GM11168 (cell line): ENCODE results near the gene PLN.

Experiments
- in situ Hi-C: fragments of 300-500 bp; cut with MboI; formaldehyde crosslinking; loops from one replicate; pipeline ENCODE4 v1.12.0; 2022; ENCODE audit warnings: low sequenced_read_pairs; ENCODE audit not compliant: unreplicated experiment

Gene PLN

DNA sequence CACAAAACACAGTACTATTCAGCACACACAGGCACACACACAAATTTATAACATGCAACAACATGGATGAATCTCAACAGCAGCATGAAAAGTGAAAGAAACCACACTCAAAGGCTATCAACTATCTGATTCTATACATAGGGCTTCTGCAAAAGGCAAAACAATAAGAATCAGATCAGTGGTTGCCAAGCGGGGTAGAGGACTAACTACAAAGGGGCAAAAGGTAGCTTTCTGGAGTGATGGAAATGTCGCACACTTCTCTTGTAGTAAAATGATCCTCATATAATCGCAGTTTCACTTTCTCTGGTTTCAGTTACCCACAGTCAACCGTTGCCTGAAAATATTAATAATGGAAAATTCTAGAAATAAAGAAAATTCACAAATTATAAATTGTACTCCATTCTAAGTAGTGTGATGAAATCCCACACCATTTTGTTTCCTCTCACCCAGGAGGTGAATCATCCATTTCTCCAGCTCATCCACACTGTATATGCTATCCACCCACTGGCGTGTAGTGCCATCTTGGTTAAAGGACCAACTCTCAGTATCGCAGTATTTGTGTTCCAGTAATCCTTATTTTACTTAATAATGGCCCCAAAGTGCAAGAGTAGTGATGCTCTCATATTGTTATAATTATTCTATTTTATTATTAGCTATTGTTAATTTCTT lies 12.8 kb upstream of the PLN start:
- in situ Hi-C loops, result loop anchor here (25.0 kb wide), 2 partner anchors 248 to 698 kb away; no protein-coding TSS in a partner anchor

DNA sequence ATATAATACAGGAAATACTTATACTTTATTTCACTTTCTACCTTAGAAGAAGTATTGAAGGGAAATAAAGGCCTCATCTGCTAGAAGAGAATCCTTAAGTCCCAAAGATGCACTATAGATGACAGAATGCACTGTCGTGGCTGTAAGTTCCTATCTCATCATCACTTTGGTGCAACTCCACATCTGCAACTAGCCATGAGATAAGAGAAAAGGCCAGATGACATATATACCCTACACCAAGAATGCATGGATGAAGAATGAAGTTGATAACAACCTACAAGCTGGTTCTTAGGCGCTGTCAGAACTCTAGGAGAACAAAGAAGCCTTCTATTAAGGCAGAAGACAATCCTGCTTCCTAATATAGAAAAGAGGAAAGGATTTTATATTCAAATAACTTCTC lies 11.6 kb upstream of the PLN start:
- in situ Hi-C loops, result loop anchor here (25.0 kb wide), 2 partner anchors 249 to 699 kb away; no protein-coding TSS in a partner anchor

DNA sequence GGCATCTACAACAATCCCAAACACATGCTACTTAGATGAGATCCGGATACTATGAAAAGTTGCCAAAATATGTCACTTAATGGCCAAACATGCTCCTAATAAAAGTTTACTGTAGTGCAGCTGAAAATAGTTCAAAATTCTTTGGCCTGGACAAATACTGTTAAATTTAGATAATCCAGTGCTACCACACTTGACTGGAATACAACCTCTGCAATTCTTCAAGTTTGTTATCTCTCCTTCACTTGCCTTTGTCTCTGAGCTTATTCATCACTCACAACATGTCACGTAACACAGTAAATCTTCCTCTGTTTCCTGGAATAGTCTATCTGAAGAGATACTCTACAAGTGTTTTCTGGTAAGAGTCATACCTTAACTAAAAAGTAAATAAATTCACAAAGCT lies 10.5 kb upstream of the PLN start:
- in situ Hi-C loops, result loop anchor here (25.0 kb wide), 2 partner anchors 250 to 700 kb away; no protein-coding TSS in a partner anchor

DNA sequence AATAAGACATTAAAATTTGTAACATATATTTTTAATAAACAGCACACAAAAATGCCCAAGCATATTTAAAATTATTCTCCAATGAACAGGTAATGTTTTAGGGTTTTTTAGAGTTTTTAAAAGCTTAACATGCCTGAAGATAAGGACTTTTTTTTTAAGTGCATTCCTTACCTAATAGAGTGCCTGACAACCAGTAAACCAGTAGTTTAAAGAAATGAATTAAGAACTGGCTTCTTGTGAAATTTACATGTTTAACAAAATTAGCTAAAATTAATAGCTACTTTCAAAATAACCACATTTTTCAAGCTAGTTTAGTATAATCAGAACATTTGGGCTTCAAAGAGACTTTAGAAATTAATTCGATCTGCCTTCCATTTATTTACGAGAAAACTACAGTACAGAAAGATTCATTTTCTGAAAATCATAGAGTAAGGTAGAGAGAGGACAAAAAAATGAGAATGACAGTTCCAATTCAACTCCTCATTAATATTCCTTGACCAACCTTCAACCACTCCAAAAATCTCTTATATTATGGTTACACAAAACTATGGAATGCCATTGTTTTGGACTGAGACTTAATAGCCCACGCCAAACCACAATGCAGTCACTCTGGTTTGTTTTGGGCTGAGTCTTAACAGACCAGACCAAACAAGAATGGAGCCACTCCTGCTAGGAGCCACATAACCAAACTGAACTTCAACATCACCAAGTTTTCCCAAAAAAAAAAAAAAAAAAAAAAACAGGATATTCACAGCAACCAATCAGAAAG lies 5.7 kb upstream of the PLN start:
- in situ Hi-C loops, result loop anchor here (25.0 kb wide), 2 partner anchors 255 to 705 kb away; no protein-coding TSS in a partner anchor

DNA sequence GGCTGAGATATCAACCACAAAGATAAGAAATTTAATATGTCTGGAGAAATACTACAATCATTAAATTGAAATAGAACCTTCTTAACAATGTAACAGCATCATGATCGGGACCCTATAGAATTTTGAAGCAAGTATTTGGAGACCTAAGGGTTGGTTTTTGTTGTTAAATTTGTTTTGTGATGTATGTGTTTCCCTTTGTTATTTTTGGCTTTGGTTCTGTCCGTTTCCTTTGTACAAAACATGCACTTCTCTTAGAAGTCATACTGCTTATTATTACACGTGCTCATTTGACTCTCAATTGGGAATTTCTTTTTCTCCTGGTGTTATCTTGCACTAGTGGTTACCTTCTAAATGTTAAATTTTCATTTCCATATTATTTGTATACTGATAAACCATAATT lies 4.0 kb upstream of the PLN start:
- in situ Hi-C loops, result loop anchor here (25.0 kb wide), 2 partner anchors 257 to 707 kb away; no protein-coding TSS in a partner anchor

DNA sequence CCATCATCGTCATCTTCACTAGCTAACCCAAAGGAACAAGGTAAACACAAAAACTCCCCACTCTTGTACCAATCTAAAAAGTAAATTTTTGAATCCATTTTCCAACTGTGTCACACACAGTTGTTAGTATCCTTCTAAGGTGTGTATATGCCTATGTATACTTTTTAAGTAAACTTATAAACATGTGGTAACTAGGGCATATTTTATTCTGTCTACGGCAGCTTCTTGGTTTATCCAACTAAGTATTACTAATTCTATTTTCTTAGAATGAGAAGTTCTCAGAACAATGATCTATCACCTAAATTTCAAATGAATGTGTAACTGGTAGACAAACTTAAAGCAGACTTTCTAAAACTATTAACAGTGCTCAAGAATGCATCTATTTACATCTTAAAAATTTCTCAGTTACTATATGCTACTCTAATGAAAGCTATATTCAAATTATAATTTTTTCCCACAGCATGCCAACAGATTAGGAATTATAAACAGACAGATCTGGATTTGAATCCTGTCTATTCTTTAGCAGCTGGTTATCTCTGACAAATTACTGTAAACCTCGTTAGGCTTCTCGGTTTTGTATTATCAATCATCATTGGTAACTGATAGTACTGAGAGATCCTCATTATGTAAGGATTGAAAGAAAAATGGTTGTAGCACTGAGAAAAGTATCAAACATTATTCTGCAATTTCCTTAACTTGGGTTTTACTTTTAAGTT lies 1.8 kb upstream of the PLN start:
- in situ Hi-C loops, result loop anchor here (25.0 kb wide), 2 partner anchors 259 to 709 kb away; no protein-coding TSS in a partner anchor

DNA sequence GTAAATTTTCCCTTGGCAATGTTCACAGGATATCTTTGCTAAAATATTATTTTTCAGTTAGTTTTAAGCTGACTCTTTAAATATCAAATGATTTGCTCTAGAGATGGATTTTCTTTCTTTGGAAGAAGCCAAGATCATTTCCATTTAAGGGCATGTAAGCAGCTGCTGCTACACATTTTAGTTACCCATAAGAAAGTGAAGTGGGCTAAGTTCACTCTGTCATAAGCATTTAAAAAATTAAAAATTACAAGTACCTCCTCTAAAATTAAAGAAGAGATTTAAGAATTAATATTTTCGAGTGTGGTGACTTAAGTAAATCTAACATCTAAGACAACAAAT lies 1.2 kb upstream of the PLN start:
- in situ Hi-C loops, result loop anchor here (25.0 kb wide), 2 partner anchors 260 to 710 kb away; no protein-coding TSS in a partner anchor

DNA sequence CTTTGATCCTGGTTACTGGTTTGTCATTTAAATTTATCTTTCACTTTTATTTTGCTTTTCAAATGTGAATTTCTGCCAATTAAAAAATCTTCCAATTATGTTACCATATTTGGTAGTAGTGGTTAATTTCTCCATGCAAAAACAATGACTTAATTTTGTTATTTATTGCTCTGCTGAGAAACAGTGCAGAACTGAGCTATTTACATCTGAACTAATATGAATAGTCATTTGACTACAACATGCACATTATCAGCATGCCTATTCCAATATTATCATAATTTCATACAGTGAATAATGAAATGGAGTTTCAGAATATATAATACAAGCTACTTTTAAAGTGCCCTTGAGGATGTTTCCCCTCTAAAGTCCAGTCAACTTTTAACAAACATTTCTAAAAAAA lies 517 bp downstream of the PLN start:
- in situ Hi-C loops, result loop anchor here (25.0 kb wide), 2 partner anchors 261 to 711 kb away; no protein-coding TSS in a partner anchor

DNA sequence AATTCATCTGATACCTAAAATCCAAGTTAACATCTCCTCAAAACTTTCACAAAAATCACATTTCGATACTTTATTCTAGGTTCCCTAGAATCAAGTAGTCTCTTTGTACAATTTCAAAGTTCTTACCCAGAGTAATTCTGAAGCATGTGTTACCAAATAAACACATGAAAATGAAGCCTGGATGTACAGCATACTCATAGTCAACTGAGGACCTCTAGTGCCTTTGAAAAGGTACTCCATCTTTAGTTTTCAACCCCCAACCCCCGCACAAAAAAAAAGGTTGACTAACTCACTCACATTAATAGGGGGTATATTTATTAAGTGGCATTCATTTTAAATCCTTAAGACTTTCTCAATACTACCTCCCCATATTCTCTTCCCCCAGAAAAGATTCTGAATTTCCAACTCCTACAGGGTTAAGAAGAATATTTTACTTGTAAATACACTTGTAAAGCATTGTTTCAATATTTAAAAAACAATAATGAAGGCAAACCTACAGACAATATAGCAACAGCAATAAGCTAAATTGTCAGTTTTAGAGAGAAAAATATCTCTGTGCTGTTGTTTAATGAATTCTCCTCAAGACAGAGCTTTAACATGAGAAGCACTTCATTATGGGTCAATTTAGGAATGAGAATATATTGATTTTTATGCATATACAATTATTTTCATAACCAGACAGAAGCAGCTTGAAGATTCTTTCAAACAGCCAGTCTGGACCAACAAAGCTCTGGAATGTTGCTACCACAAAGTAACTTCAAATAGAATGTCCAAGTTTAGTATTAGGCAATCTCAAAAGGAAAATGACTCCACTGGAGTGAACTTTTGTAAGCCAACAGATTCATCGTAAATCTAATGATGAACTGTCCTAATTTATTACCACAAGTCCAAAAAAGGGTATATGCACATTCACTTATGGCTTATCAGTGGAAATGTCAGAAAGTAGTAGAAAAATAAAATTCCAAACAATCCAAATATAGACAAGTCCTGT lies 3.3 kb downstream of the PLN start:
- in situ Hi-C loops, result loop anchor here (25.0 kb wide), 1 partner anchor 561 kb away; no protein-coding TSS in a partner anchor

DNA sequence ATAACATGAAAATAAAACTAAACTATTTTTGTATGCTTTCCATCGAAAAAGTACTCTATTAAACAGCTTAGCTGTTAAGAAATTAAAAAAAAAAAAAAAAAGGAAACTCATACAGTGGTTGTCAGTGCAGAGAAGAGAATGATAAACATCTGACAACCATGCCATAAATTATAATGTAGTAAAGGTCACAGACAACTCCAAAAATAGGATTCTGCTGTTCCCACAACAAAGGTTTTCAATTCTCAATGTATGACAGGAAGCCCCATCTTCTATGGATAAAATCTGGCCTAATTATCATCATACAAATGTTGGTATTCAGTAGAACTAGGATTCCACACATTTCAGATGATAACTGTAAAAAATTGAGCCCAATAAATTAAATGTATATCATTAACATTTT lies 5.0 kb downstream of the PLN start:
- in situ Hi-C loops, result loop anchor here (25.0 kb wide), 1 partner anchor 559 kb away; no protein-coding TSS in a partner anchor

DNA sequence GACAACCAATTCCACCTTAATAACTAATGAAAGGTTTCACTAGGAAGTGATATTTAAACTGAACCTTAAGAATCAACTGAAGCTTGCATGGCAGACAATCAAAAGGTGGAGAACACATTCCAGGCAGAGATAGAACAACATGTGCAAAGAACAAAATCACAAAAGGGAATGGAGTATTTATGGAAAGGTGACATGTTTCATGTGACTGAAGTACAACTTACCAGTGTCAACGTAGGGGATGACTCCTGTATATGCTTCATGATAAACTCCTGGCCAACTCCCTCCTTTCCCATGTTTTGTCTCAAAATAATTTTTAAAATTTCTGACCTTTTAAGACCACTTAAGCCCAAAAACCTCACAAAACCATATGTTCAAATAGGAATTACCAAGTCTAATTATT lies 6.6 kb downstream of the PLN start:
- in situ Hi-C loops, result loop anchor here (25.0 kb wide), 1 partner anchor 558 kb away; no protein-coding TSS in a partner anchor

DNA sequence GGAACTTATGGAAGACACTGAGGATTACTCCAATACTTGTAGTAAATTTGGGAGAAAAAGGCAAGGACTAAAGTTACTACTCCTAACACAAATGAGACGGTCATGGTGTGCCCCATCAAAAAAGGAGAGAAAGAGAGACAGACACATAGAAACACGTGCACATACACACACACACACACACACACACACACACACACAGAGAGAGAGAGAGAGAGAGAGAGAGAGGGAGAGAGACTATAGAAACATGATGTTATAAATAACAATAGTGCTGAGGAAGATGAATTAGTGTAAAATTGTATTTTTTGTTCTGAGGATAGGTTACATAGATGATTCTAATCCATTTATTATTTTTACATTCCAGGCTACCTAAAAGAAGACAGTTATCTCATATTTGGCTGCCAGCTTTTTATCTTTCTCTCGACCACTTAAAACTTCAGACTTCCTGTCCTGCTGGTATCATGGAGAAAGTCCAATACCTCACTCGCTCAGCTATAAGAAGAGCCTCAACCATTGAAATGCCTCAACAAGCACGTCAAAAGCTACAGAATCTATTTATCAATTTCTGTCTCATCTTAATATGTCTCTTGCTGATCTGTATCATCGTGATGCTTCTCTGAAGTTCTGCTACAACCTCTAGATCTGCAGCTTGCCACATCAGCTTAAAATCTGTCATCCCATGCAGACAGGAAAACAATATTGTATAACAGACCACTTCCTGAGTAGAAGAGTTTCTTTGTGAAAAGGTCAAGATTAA lies 10.5 kb downstream of the PLN start:
- in situ Hi-C loops, result loop anchor here (25.0 kb wide), 1 partner anchor 554 kb away; no protein-coding TSS in a partner anchor

DNA sequence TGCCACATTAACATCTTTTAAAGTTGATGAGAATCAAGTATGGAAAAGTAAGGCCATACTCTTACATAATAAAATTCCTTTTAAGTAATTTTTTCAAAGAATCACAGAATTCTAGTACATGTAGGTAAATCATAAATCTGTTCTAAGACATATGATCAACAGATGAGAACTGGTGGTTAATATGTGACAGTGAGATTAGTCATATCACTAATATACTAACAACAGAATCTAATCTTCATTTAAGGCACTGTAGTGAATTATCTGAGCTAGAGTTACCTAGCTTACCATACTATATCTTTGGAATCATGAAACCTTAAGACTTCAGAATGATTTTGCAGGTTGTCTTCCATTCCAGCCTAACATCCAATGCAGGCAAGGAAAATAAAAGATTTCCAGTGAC lies 11.6 kb downstream of the PLN start:
- in situ Hi-C loops, result loop anchor here (5.0 to 25.0 kb wide), 2 partner anchors 223 to 553 kb away; no protein-coding TSS in a partner anchor

DNA sequence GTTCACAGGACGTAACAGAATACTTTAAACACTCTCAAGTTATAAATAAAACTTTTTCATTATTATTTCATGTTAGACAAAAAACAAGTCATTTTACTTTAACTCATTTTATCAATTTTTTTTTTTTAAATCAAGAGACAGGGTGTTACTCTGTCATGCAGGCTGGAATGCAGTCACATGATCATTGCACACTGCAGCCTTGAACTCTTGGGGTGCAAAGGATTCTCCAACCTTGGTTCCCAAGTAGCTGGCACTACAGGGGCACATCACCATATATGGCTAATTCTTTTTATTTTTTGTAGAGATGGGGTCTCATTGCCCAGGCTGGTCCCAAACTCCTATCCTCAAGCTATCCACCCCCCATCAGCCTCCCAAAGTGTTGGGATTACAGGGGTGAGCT lies 14.2 kb downstream of the PLN start:
- in situ Hi-C loops, result loop anchor here (5.0 to 25.0 kb wide), 2 partner anchors 220 to 550 kb away; no protein-coding TSS in a partner anchor

DNA sequence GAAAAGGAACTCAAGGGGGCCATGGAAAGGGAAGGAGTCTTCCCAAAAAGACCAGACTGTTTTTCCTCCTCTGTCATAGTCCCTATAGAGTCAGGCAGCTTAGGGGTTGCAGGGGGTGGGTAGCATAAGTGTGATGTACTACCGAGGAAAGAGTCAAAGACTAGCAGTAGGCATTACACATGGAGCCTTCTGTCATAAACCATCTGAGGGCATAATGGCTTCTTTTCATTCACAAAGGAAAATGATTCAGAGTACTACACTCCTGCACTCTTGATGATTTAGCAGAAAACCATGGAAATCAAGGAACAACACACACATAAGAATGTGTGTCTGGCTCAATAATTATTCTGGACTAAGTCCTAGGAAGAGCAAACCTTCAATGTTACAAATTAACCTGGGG lies 14.9 kb downstream of the PLN start:
- in situ Hi-C loops, result loop anchor here (5.0 to 25.0 kb wide), 2 partner anchors 219 to 549 kb away; no protein-coding TSS in a partner anchor

DNA sequence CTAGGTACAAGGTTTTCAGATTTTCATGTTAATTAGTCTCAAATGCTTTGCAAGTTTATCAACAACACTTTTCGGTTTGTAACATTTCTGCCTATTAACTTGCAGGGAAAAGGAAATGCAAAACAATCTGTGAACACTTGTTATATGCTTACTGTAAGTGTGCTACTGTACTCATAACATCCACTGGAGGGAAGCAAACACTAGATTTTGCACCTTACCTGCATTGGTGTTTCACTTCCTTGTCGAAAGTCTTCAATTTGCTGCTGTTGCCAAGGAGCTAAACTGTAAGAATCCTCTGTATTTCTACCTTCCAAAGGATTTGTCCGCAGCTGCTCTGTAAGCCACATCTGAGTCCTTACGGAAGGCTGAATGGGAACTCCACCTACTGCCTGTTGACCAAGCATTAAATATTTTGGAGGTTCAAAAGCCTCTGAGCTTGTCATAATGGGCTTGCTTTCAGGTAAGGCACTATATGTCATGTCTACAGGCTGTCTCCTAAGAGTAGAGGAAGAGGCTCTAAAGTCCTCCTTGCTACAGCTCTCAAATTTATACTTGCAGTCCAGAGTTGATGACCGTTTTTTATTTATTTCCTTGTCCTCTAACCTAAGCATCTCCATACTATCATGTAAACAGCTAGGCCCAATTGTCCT lies 17.3 kb downstream of the PLN start:
- in situ Hi-C loops, result loop anchor here (25.0 kb wide), 1 partner anchor 547 kb away; no protein-coding TSS in a partner anchor

DNA sequence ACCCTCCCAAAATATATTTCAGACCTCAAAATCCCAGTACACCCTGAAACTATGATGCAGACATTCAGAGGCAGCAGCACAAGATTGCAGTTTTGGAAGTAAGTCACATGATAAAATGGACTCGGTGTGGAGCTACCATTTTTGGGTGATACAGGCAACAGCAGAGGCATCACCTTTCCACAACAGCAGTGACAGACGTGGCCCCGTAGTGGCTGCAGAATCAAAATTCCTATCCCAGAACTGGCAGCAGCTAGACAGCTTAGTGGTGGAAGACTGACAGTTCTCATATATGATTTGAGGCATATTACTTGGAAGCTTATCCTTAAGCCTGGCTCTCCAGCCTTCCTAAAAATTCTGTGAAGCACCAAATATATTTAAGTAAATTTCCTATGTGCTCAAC lies 19.9 kb downstream of the PLN start:
- in situ Hi-C loops, result loop anchor here (25.0 kb wide), 1 partner anchor 544 kb away; no protein-coding TSS in a partner anchor

DNA sequence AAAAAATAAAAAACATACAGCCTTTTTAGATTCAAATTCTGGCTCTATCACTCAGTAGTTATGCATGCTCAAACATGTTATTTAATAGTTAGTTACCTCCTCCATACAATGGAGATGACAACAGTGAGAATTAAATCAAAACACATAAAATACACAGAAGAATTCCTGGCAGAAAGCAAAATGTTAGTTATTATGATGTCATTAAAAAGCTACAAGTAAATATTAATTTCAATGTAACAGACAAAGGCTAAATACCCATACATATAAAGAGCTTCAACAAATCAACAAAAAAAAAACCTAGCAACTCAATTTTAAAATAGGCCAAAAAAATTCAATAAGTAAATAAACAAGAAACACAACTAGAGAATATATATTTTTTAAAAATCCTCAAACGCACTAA lies 21.4 kb downstream of the PLN start:
- in situ Hi-C loops, result loop anchor here (25.0 kb wide), 1 partner anchor 543 kb away; no protein-coding TSS in a partner anchor
